ENCODE data around the gene SDS. TPM values are rescaled to one million over a fixed set of nuclear protein-coding genes. Genes with fewer than 3 reads are reported as not detected.

The SDS gene
- polyA plus RNA-seq, 3 donors: 0.89 to 2.3 (median 1.1) TPM

- Histone ChIP-seq H3K4me2 (replicated peaks; ENCODE audit: extremely low read depth, low read length, poor library complexity, severe bottlenecking) (no peak overlapping the region), H3K4me1 (ENCODE audit: control insufficient read depth in 1 of 2, insufficient read depth in 2 of 2, low read length in 2 of 2) (peaks cover 20 to 28% of the 10 kb centered on the region in 2 donors), H3K9ac (ENCODE audit: insufficient read depth, low read length, poor library complexity, severe bottlenecking) (no peak overlapping the region), H3K36me3 (replicated peaks in 1 of 2; ENCODE audit: control insufficient read depth in 1 of 2, insufficient read depth in 2 of 2, low read length in 2 of 2) (no peaks in the 10 kb centered on the region), H3K79me2 (ENCODE audit: insufficient read depth, low read length) (no peaks in the 10 kb centered on the region), H3K9me3 (replicated peaks in 1 of 2; ENCODE audit: control insufficient read depth in 1 of 2, insufficient read depth in 1 of 2, low read length in 2 of 2) (no peaks in the 10 kb centered on the region), H3K27ac (ENCODE audit: low read depth in 1 of 2, low read length in 2 of 2) (no peak overlapping the region), H2AFZ (ENCODE audit: insufficient read depth, low read depth, low read length, poor library complexity, severe bottlenecking) (no peak overlapping the region), H4K20me1 (ENCODE audit: insufficient read depth, low read length) (no peaks in the 10 kb centered on the region), H3K4me3 (replicated peaks in 1 of 3; ENCODE audit: low read depth in 2 of 3, low read length in 3 of 3) (no peak overlapping the region), H3K27me3 (ENCODE audit: control insufficient read depth in 2 of 2, insufficient read depth in 2 of 2, low read length in 2 of 2) (no peaks in the 10 kb centered on the region)
- WGBS (ENCODE audit: insufficient coverage): 59% methylated on average over 6 of the region's 11 CpGs
- no peak for TF ChIP-seq CTCF (IDR thresholded peaks at IDR 0.05)
- H3K27me3 Mint-ChIP-seq (ENCODE audit: low read depth in 3 of 3): peaks cover 0 to 4% (median 2%) of the 10 kb centered on the region in 3 donors
- H3K36me3 Mint-ChIP-seq: peaks cover 0 to 3% of the 10 kb centered on the region in 2 donors
- H3K27ac Mint-ChIP-seq: peak overlapping the region in 2 of 7 donors; percentile 69 to 71
- H3K4me1 Mint-ChIP-seq: peaks cover 30% of the 10 kb centered on the region
- no peak for DNase-seq
- peak overlapping the region in 1 of 2 donors; percentile 40 for H3K4me3 Mint-ChIP-seq
- H3K9me3 Mint-ChIP-seq: peaks cover 0 to 7% (median 0%) of the 10 kb centered on the region in 7 donors
- intact Hi-C loops (cut with micrococcal nuclease): loop anchor here (5.0 to 10.0 kb wide), 5 partner anchors 34 to 221 kb away; partner anchors contain the start of gene PLBD2 (in 1 of the 2)
Measured at GRCh38 chr12:113425960-113426453, 22.3 kb upstream of the SDS start.

GRCh38 chr12:113424915-113425823 is 21.5 kb upstream of the SDS start:
- H3K27me3 ChIP-seq (ENCODE audit: control insufficient read depth in 2 of 2, insufficient read depth in 2 of 2, low read length in 2 of 2): no peaks in the 10 kb centered on the region
- H3K9me3 ChIP-seq (replicated peaks in 1 of 2; ENCODE audit: control insufficient read depth in 1 of 2, insufficient read depth in 1 of 2, low read length in 2 of 2): no peaks in the 10 kb centered on the region
- no peak overlapping the region for H3K4me3 ChIP-seq (replicated peaks in 1 of 3; ENCODE audit: low read depth in 2 of 3, low read length in 3 of 3)
- H3K4me1 ChIP-seq (ENCODE audit: control insufficient read depth in 1 of 2, insufficient read depth in 2 of 2, low read length in 2 of 2): peaks cover 20 to 29% of the 10 kb centered on the region in 2 donors
- H3K36me3 ChIP-seq (replicated peaks in 1 of 2; ENCODE audit: control insufficient read depth in 1 of 2, insufficient read depth in 2 of 2, low read length in 2 of 2): no peaks in the 10 kb centered on the region
- Mint-ChIP-seq H3K27ac (peak overlapping the region in 4 of 7 donors; percentile 18 to 60 (median 30)), H3K9me3 (peaks cover 0 to 5% (median 0%) of the 10 kb centered on the region in 7 donors), H3K4me3 (no peak overlapping the region), H3K36me3 (peaks cover 0 to 3% of the 10 kb centered on the region in 2 donors), H3K27me3 (ENCODE audit: low read depth in 3 of 3) (peaks cover 0 to 2% (median 0%) of the 10 kb centered on the region in 3 donors), H3K4me1 (peaks cover 37% of the 10 kb centered on the region)
- peak; percentile 90 for TF ChIP-seq CTCF (IDR thresholded peaks at IDR 0.05)
- no peak overlapping the region for H3K27ac ChIP-seq (ENCODE audit: low read depth in 1 of 2, low read length in 2 of 2)
- H3K9ac ChIP-seq (ENCODE audit: insufficient read depth, low read length, poor library complexity, severe bottlenecking): no peak overlapping the region
- no peaks in the 10 kb centered on the region for H3K79me2 ChIP-seq (ENCODE audit: insufficient read depth, low read length)
- H3K4me2 ChIP-seq (replicated peaks; ENCODE audit: extremely low read depth, low read length, poor library complexity, severe bottlenecking): no peak overlapping the region
- no peaks in the 10 kb centered on the region for H4K20me1 ChIP-seq (ENCODE audit: insufficient read depth, low read length)
- DNase-seq: peak; percentile 60 to 72 (median 64)
- H2AFZ ChIP-seq (ENCODE audit: insufficient read depth, low read depth, low read length, poor library complexity, severe bottlenecking): no peak overlapping the region
- intact Hi-C loops (cut with micrococcal nuclease): loop anchor here (5.0 to 10.0 kb wide), 5 partner anchors 33 to 220 kb away; partner anchors contain the start of gene PLBD2 (in 1 of the 2)
- 77% methylated on average over 12 of the region's 20 CpGs for WGBS (ENCODE audit: insufficient coverage)

Measured in CD14-positive monocyte (primary cell).